Trophoblast cell (in vitro differentiated cells and primary cell): Measurements from ENCODE around the gene GABRA4. TPM values are rescaled to one million over a fixed set of nuclear protein-coding genes. Genes with fewer than 3 reads are reported as not detected.

ENCODE experiments used
- DNase-seq, 2 donors: peaks; one replicate each; pipeline ENCODE4 v3.0.0-alpha.2; 2016
- H2AFZ ChIP-seq: 2 replicates; pipeline ENCODE4 v1.6.1; 2013; ENCODE audit warnings: low read length, moderate library complexity, mild to moderate bottlenecking; ENCODE audit not compliant: insufficient read depth, poor library complexity
- H2AK5ac ChIP-seq: 2 replicates; pipeline ENCODE4 v1.6.1; 2013; ENCODE audit warnings: mild to moderate bottlenecking, low read length
- H2BK120ac ChIP-seq: 2 replicates; pipeline ENCODE4 v1.6.1; 2013; ENCODE audit warnings: low read length, mild to moderate bottlenecking, moderate library complexity; ENCODE audit not compliant: insufficient read depth, poor library complexity
- H2BK12ac ChIP-seq: 2 replicates; pipeline ENCODE4 v1.6.1; 2013; ENCODE audit warnings: mild to moderate bottlenecking, low read length, moderate library complexity
- H2BK5ac ChIP-seq: 2 replicates; pipeline ENCODE4 v1.6.1; 2013; ENCODE audit warnings: low read length, low read depth, moderate library complexity, mild to moderate bottlenecking; ENCODE audit not compliant: poor library complexity
- H3K14ac ChIP-seq: 2 replicates; pipeline ENCODE4 v1.6.1; 2013; ENCODE audit warnings: mild to moderate bottlenecking, low read length
- H3K18ac ChIP-seq: 2 replicates; pipeline ENCODE4 v1.6.1; 2013; ENCODE audit warnings: mild to moderate bottlenecking, low read length
- H3K23ac ChIP-seq: 2 replicates; pipeline ENCODE4 v1.6.1; 2013; ENCODE audit warnings: low read length
- H3K27ac ChIP-seq: 2 replicates; pipeline ENCODE4 v1.5.1; 2013; ENCODE audit warnings: low read depth, mild to moderate bottlenecking, inconsistent platforms, low read length, moderate library complexity
- H3K27me3 ChIP-seq: 2 replicates; pipeline ENCODE4 v1.6.1; 2013; ENCODE audit warnings: inconsistent platforms, mild to moderate bottlenecking, low read length, moderate library complexity; ENCODE audit not compliant: insufficient read depth
- H3K36me3 ChIP-seq, 2 experiments: 1 replicate in 1 of 2; 2 replicates in 1 of 2; pipeline ENCODE4 v1.6.1; 2013; ENCODE audit warnings: low read length in 2 of 2, mild to moderate bottlenecking in 2 of 2, moderate library complexity in 1 of 2; ENCODE audit not compliant: insufficient read depth in 2 of 2, control insufficient read depth in 1 of 2
- H3K4ac ChIP-seq: 2 replicates; pipeline ENCODE4 v1.6.1; 2013; ENCODE audit warnings: low read depth, mild to moderate bottlenecking, low read length, moderate library complexity
- H3K4me1 ChIP-seq, 2 experiments: 1 replicate in 1 of 2; 2 replicates in 1 of 2; pipeline ENCODE4 v1.6.1; 2013; ENCODE audit warnings: low read length in 2 of 2, mild to moderate bottlenecking in 2 of 2, moderate library complexity in 1 of 2; ENCODE audit not compliant: insufficient read depth in 2 of 2, control insufficient read depth in 1 of 2
- H3K4me2 ChIP-seq: 2 replicates; pipeline ENCODE4 v1.6.1; 2013; ENCODE audit warnings: inconsistent platforms, mild to moderate bottlenecking, low read length, moderate library complexity
- H3K4me3 ChIP-seq: 2 replicates; pipeline ENCODE4 v1.5.1; 2013; ENCODE audit warnings: mild to moderate bottlenecking, low read depth, low read length, inconsistent platforms
- H3K79me1 ChIP-seq: one replicate; pipeline ENCODE4 v1.6.1; 2013; ENCODE audit warnings: low read length
- H3K79me2 ChIP-seq: 2 replicates; pipeline ENCODE4 v1.6.1; 2013; ENCODE audit warnings: low read length, mild to moderate bottlenecking; ENCODE audit not compliant: control insufficient read depth, insufficient read depth, poor library complexity
- H3K9ac ChIP-seq: 2 replicates; pipeline ENCODE4 v1.6.1; 2013; ENCODE audit warnings: mild to moderate bottlenecking, low read length
- H3K9me3 ChIP-seq: 2 replicates; pipeline ENCODE4 v1.6.1; 2013; ENCODE audit warnings: low read depth, mild to moderate bottlenecking, control low read depth, inconsistent platforms, low read length; ENCODE audit not compliant: insufficient read depth
- H4K12ac ChIP-seq: 2 replicates; pipeline ENCODE4 v1.6.1; 2013; ENCODE audit warnings: low read depth, mild to moderate bottlenecking, low read length, moderate library complexity
- H4K8ac ChIP-seq: 2 replicates; pipeline ENCODE4 v1.6.1; 2013; ENCODE audit warnings: low read depth, mild to moderate bottlenecking, low read length, moderate library complexity
- H4K91ac ChIP-seq: one replicate; pipeline ENCODE4 v1.6.1; 2013; ENCODE audit warnings: low read depth, mild to moderate bottlenecking, low read length, moderate library complexity
- WGBS: extraction: QIAGEN DNeasy Blood & Tissue Kit; methylation state at CpG from one replicate; pipeline ENCODE4 v1.1.7; 2013; ENCODE audit warnings: missing lambda C conversion rate; ENCODE audit not compliant: insufficient read length, insufficient coverage; ENCODE audit errors: extremely low coverage; 5-methylcytosine and 5-hydroxymethylcytosine counted together
- polyA plus RNA-seq: library from polyadenylated mRNA; stranded (reverse); fragments of 200-250 nt; gene quantifications from 2 replicates; pipeline ENCODE4 v1.2.3, GENCODE V29; 2013

Gene GABRA4
- 0.08 and 0.10 TPM in 2 replicates for polyA plus RNA-seq

- Histone ChIP-seq H3K79me1 (no peaks in the 10 kb centered on the region), H3K4me1 (peaks cover 8 to 13% of the 10 kb centered on the region in 2 experiments), H3K9ac (peak within 1 kb of the TSS; percentile 23), H3K4me3 (peak within 1 kb of the TSS; percentile 70), H3K36me3 (no peaks in the 10 kb centered on the region), H4K12ac (no peak within 1 kb of the TSS), H3K23ac (no peak within 1 kb of the TSS), H2AFZ (no peak within 1 kb of the TSS), H3K27me3 (peaks cover 34% of the 10 kb centered on the region), H4K91ac (no peak within 1 kb of the TSS), H2AK5ac (no peak within 1 kb of the TSS), H3K27ac (no peak within 1 kb of the TSS), H3K9me3 (peaks cover 4% of the 10 kb centered on the region), H2BK120ac (no peak within 1 kb of the TSS), H3K14ac (no peak within 1 kb of the TSS), H2BK12ac (no peak within 1 kb of the TSS), H3K4ac (no peak within 1 kb of the TSS), H3K79me2 (no peaks in the 10 kb centered on the region), H2BK5ac (no peak within 1 kb of the TSS), H3K4me2 (peak within 1 kb of the TSS; percentile 98), H3K18ac (no peak within 1 kb of the TSS), H4K8ac (no peak within 1 kb of the TSS)
- DNase-seq = no peak
- no CpG with 5 or more reads among the region's 67 CpGs for WGBS
Measured at GRCh38 chr4:46993075-46994006, at the start of gene GABRA4. TSS of gene GABRA4 (minus strand) at chr4:46993581. CDS start at chr4:46993424, 157 bp downstream.

- Histone ChIP-seq H4K8ac (no peak overlapping the region), H2AFZ (no peak overlapping the region), H2BK12ac (no peak overlapping the region), H3K27ac (no peak overlapping the region), H3K4me1 (no peaks in the 10 kb centered on the region), H3K4ac (no peak overlapping the region), H3K9me3 (no peaks in the 10 kb centered on the region), H4K91ac (no peak overlapping the region), H2BK120ac (no peak overlapping the region), H3K27me3 (no peaks in the 10 kb centered on the region), H3K36me3 (no peaks in the 10 kb centered on the region), H2BK5ac (no peak overlapping the region), H4K12ac (no peak overlapping the region), H3K4me2 (no peak overlapping the region), H3K14ac (no peak overlapping the region), H3K79me2 (no peaks in the 10 kb centered on the region), H3K9ac (no peak overlapping the region), H3K79me1 (no peaks in the 10 kb centered on the region), H2AK5ac (no peak overlapping the region), H3K4me3 (no peak overlapping the region), H3K18ac (no peak overlapping the region), H3K23ac (no peak overlapping the region)
- no peak for DNase-seq
- WGBS = no CpG with 5 or more reads among the region's 3 CpGs
Measured at GRCh38 chr4:47040828-47041227, 47.4 kb upstream of the GABRA4 start.

DNA sequence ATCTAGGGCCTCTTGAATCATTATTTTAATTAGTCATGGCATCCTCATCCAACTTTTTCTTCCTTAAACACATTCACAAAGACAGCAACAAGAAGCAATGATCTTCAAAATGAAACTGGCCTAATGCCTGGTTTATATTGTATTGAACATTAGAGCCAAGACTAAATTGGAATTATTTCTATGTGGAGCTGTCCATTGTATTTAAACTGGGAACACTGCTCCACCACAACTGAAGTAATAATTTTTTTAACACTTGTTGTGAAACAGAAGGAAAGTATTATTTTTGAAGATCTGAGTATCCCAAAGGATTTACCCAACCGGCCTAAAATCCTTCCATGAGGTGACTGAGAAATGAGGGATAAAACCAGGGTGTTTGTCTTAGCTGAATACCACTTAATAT is 44.9 kb upstream of the GABRA4 start:
- H3K9ac ChIP-seq = no peak overlapping the region
- H2AFZ ChIP-seq = no peak overlapping the region
- no CpG with 5 or more reads among the region's 1 CpG for WGBS
- DNase-seq = no peak
- no peak overlapping the region for H3K14ac ChIP-seq
- no peak overlapping the region for H2BK120ac ChIP-seq
- H4K91ac ChIP-seq = no peak overlapping the region
- H2AK5ac ChIP-seq = no peak overlapping the region
- H2BK5ac ChIP-seq = no peak overlapping the region
- H3K18ac ChIP-seq = no peak overlapping the region
- H3K4me1 ChIP-seq = no peaks in the 10 kb centered on the region
- H2BK12ac ChIP-seq = no peak overlapping the region
- no peak overlapping the region for H4K12ac ChIP-seq
- no peaks in the 10 kb centered on the region for H3K9me3 ChIP-seq
- H3K4ac ChIP-seq = no peak overlapping the region
- H3K79me2 ChIP-seq = no peaks in the 10 kb centered on the region
- H3K27ac ChIP-seq = no peak overlapping the region
- H3K79me1 ChIP-seq = no peaks in the 10 kb centered on the region
- no peak overlapping the region for H3K23ac ChIP-seq
- no peak overlapping the region for H4K8ac ChIP-seq
- H3K36me3 ChIP-seq = no peaks in the 10 kb centered on the region
- H3K4me2 ChIP-seq = no peak overlapping the region
- H3K27me3 ChIP-seq = no peaks in the 10 kb centered on the region
- no peak overlapping the region for H3K4me3 ChIP-seq

DNA sequence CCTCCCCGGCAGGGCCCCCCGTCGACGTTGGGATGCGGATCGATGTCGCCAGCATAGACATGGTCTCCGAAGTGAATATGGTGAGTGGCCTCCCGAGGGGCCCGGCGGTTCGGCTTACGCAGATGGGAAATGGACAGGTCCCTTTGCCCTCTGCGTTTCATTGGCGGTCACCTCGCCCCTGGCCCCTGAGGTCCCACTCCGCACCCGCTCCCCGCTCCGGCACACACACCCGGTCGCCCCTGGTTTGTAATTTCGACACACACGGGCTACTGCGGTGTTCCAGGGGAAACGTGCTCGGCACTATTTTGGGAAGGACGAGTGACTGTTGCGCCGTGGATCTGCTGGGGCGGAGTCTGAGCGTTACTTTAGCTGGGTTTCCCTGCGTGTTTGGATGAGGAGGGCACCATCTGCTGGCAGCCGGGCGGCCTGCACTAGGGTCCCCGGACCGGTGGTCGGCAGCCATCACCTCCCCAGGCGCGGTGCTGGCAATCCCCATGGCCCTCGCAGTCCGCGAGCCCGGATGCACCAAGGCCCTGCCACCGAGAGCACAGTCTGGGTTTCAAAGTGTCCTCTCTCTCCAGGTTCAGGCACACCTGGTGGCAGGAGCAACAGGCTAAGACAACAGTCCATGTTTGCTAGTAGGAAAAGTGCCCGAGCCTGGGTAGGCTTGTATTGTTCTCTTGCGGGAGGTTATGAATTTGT is 39.2 kb upstream of the GABRA4 start:
- WGBS = no CpG with 5 or more reads among the region's 47 CpGs
- no peak overlapping the region for H3K23ac ChIP-seq
- H2BK12ac ChIP-seq = no peak overlapping the region
- no peak overlapping the region for H2AK5ac ChIP-seq
- no peak overlapping the region for H3K4ac ChIP-seq
- no peak overlapping the region for H3K14ac ChIP-seq
- H3K9me3 ChIP-seq = no peaks in the 10 kb centered on the region
- peak; percentile 41 to 61 for DNase-seq
- no peak overlapping the region for H3K18ac ChIP-seq
- H3K79me1 ChIP-seq = no peaks in the 10 kb centered on the region
- H3K27me3 ChIP-seq = no peaks in the 10 kb centered on the region
- no peak overlapping the region for H4K91ac ChIP-seq
- no peak overlapping the region for H4K12ac ChIP-seq
- no peak overlapping the region for H3K9ac ChIP-seq
- no peaks in the 10 kb centered on the region for H3K36me3 ChIP-seq
- H3K4me3 ChIP-seq = peak overlapping the region; percentile 74
- H2BK120ac ChIP-seq = no peak overlapping the region
- no peak overlapping the region for H4K8ac ChIP-seq
- H2AFZ ChIP-seq = peak overlapping the region; percentile 66
- H3K27ac ChIP-seq = no peak overlapping the region
- peak overlapping the region; percentile 94 for H3K4me2 ChIP-seq
- no peaks in the 10 kb centered on the region for H3K79me2 ChIP-seq
- H3K4me1 ChIP-seq = peaks cover 4 to 13% of the 10 kb centered on the region in 2 experiments
- H2BK5ac ChIP-seq = no peak overlapping the region
